ENCODE results near the gene LSS. TPM values are rescaled to one million over a fixed set of nuclear protein-coding genes. Genes with fewer than 3 reads are reported as not detected.
"Not testable (repeated sequence)": the region's sequence is repeated elsewhere in the genome, so short reads cannot be mapped to it uniquely, and the experiment has no call there.

The LSS gene
- polyA plus RNA-seq, 2 donors = 41.9 to 57.6 TPM

GRCh38 chr21:46207920-46208591, 20.5 kb downstream of the LSS start:
- no peaks in the 10 kb centered on the region for H3K27me3 ChIP-seq (ENCODE audit: control insufficient read depth in 1 of 2, insufficient read depth in 2 of 2, low read length in 2 of 2)
- H3K36me3 ChIP-seq (ENCODE audit: control insufficient read depth in 2 of 2, insufficient read depth in 2 of 2, low read length in 1 of 2) = peaks cover 20 to 66% of the 10 kb centered on the region in 2 donors
- 87 to 90% methylated on average over 27 of the region's 27 CpGs for WGBS, 2 donors
- no peaks in the 10 kb centered on the region for H3K9me3 ChIP-seq (ENCODE audit: control insufficient read depth in 2 of 2, insufficient read depth in 1 of 2, low read depth in 1 of 2, low read length in 1 of 2)
- peaks cover 0 to 3% of the 10 kb centered on the region in 2 donors for H3K4me1 ChIP-seq (ENCODE audit: control insufficient read depth in 2 of 2, insufficient read depth in 2 of 2, low read length in 1 of 2)
- H3K27ac ChIP-seq (ENCODE audit: low read depth in 2 of 2, low read length in 1 of 2) = no peak overlapping the region
- H3K4me3 ChIP-seq (ENCODE audit: low read depth in 1 of 2, low read length in 2 of 2) = no peak overlapping the region

DNA sequence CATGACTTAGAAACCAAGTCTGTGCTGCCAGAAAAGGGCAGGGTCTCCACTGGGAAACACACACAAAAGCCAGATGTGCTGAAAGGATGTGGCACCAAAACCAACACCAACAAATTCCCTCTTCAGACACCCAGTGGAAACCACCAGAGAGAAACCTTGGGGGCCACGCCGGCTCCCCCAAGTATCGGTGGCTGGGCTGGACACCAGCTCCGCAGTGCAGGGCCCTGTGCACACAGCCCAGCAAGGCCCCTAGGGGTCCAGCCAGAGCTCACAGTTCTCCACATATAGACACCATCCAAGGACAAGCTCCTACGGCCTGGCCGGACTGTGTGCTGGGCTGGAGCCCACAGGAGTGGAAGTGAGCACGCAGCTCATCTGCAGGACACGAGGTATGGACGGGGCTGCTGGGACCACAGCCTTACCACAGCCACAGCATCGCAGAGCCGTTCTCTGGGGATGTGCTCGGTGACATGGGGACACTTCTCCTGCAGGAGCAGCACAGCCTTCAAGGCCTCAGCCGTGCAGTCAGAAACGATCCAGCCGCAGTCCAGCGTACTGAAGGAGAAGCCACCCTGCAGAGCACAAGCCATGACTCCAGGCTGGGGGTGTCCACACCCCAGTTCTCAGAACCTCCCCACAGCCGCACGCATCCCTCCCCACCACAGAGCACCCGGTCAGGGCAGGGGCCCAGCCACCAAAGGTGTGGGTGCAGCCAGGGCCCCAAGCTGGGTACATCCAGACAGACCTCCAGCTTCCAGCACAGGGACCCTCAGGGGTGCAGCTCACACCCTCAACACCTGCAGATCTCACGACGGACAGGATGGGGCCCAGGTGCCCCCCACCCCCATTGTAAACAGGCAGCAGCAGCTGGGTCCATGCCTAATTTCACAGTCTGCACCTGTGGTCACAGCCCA, 21.3 kb downstream of the LSS start:
- no peak overlapping the region for H3K27ac ChIP-seq (ENCODE audit: low read depth in 2 of 2, low read length in 1 of 2)
- H3K36me3 ChIP-seq (ENCODE audit: control insufficient read depth in 2 of 2, insufficient read depth in 2 of 2, low read length in 1 of 2) = peaks cover 20 to 62% of the 10 kb centered on the region in 2 donors
- no peaks in the 10 kb centered on the region for H3K9me3 ChIP-seq (ENCODE audit: control insufficient read depth in 2 of 2, insufficient read depth in 1 of 2, low read depth in 1 of 2, low read length in 1 of 2)
- no peaks in the 10 kb centered on the region for H3K27me3 ChIP-seq (ENCODE audit: control insufficient read depth in 1 of 2, insufficient read depth in 2 of 2, low read length in 2 of 2)
- no peak overlapping the region for H3K4me3 ChIP-seq (ENCODE audit: low read depth in 1 of 2, low read length in 2 of 2)
- H3K4me1 ChIP-seq (ENCODE audit: control insufficient read depth in 2 of 2, insufficient read depth in 2 of 2, low read length in 1 of 2) = peaks cover 0 to 1% of the 10 kb centered on the region in 2 donors
- WGBS, 2 donors = 93% methylated on average over 21 of the region's 21 CpGs

- Histone ChIP-seq H3K27me3 (ENCODE audit: control insufficient read depth in 1 of 2, insufficient read depth in 2 of 2, low read length in 2 of 2) (no peaks in the 10 kb centered on the region), H3K4me3 (ENCODE audit: low read depth in 1 of 2, low read length in 2 of 2) (no peak overlapping the region), H3K36me3 (ENCODE audit: control insufficient read depth in 2 of 2, insufficient read depth in 2 of 2, low read length in 1 of 2) (peaks cover 20 to 57% of the 10 kb centered on the region in 2 donors), H3K27ac (ENCODE audit: low read depth in 2 of 2, low read length in 1 of 2) (no peak overlapping the region), H3K4me1 (ENCODE audit: control insufficient read depth in 2 of 2, insufficient read depth in 2 of 2, low read length in 1 of 2) (no peaks in the 10 kb centered on the region), H3K9me3 (ENCODE audit: control insufficient read depth in 2 of 2, insufficient read depth in 1 of 2, low read depth in 1 of 2, low read length in 1 of 2) (no peaks in the 10 kb centered on the region)
- WGBS, 2 donors = 88 to 89% methylated on average over 24 of the region's 24 CpGs
These were observed 22.2 kb downstream of the LSS start for GRCh38 chr21:46206163-46207005.

DNA sequence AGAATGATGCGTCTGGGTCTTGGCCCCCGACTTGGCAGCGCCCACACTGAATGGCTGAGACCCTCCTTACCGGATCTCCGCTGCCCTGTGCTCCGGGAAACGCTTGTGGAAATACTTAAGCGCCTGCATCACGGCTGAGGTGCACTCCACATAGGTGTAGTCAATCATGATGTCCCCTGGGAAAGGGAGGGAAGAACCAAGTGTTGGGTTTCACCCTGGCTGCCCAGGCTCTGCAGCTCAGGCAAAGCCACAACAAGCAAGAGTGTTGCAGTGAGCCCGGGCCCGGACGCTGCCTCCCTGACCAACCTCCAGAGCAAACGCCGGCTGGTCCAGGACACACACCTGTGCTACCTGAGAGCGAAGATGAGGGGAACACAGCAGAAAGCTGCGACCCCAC, 22.8 kb downstream of the LSS start:
- Histone ChIP-seq H3K9me3 (ENCODE audit: control insufficient read depth in 2 of 2, insufficient read depth in 1 of 2, low read depth in 1 of 2, low read length in 1 of 2) (no peaks in the 10 kb centered on the region), H3K36me3 (ENCODE audit: control insufficient read depth in 2 of 2, insufficient read depth in 2 of 2, low read length in 1 of 2) (peaks cover 19 to 56% of the 10 kb centered on the region in 2 donors), H3K27me3 (ENCODE audit: control insufficient read depth in 1 of 2, insufficient read depth in 2 of 2, low read length in 2 of 2) (no peaks in the 10 kb centered on the region), H3K4me3 (ENCODE audit: low read depth in 1 of 2, low read length in 2 of 2) (no peak overlapping the region), H3K27ac (ENCODE audit: low read depth in 2 of 2, low read length in 1 of 2) (no peak overlapping the region), H3K4me1 (ENCODE audit: control insufficient read depth in 2 of 2, insufficient read depth in 2 of 2, low read length in 1 of 2) (no peaks in the 10 kb centered on the region)
- 94 to 95% methylated on average over 16 of the region's 16 CpGs for WGBS, 2 donors

GRCh38 chr21:46205166-46205565, 23.4 kb downstream of the LSS start:
- H3K27me3 ChIP-seq (ENCODE audit: control insufficient read depth in 1 of 2, insufficient read depth in 2 of 2, low read length in 2 of 2) = no peaks in the 10 kb centered on the region
- H3K27ac ChIP-seq (ENCODE audit: low read depth in 2 of 2, low read length in 1 of 2) = no peak overlapping the region
- peaks cover 14 to 51% of the 10 kb centered on the region in 2 donors for H3K36me3 ChIP-seq (ENCODE audit: control insufficient read depth in 2 of 2, insufficient read depth in 2 of 2, low read length in 1 of 2)
- H3K4me1 ChIP-seq (ENCODE audit: control insufficient read depth in 2 of 2, insufficient read depth in 2 of 2, low read length in 1 of 2) = no peaks in the 10 kb centered on the region
- no peak overlapping the region for H3K4me3 ChIP-seq (ENCODE audit: low read depth in 1 of 2, low read length in 2 of 2)
- no peaks in the 10 kb centered on the region for H3K9me3 ChIP-seq (ENCODE audit: control insufficient read depth in 2 of 2, insufficient read depth in 1 of 2, low read depth in 1 of 2, low read length in 1 of 2)
- WGBS, 2 donors = 89 to 93% methylated on average over 18 of the region's 18 CpGs

- Histone ChIP-seq H3K27ac (ENCODE audit: low read depth in 2 of 2, low read length in 1 of 2) (no peak overlapping the region), H3K27me3 (ENCODE audit: control insufficient read depth in 1 of 2, insufficient read depth in 2 of 2, low read length in 2 of 2) (no peaks in the 10 kb centered on the region), H3K4me1 (ENCODE audit: control insufficient read depth in 2 of 2, insufficient read depth in 2 of 2, low read length in 1 of 2) (no peaks in the 10 kb centered on the region), H3K36me3 (ENCODE audit: control insufficient read depth in 2 of 2, insufficient read depth in 2 of 2, low read length in 1 of 2) (peaks cover 14 to 39% of the 10 kb centered on the region in 2 donors), H3K4me3 (ENCODE audit: low read depth in 1 of 2, low read length in 2 of 2) (no peak overlapping the region), H3K9me3 (ENCODE audit: control insufficient read depth in 2 of 2, insufficient read depth in 1 of 2, low read depth in 1 of 2, low read length in 1 of 2) (peaks cover 0 to 3% of the 10 kb centered on the region in 2 donors)
- 94 to 97% methylated on average over 8 of the region's 8 CpGs for WGBS, 2 donors
These were observed 25.4 kb downstream of the LSS start for GRCh38 chr21:46203203-46203600.

DNA sequence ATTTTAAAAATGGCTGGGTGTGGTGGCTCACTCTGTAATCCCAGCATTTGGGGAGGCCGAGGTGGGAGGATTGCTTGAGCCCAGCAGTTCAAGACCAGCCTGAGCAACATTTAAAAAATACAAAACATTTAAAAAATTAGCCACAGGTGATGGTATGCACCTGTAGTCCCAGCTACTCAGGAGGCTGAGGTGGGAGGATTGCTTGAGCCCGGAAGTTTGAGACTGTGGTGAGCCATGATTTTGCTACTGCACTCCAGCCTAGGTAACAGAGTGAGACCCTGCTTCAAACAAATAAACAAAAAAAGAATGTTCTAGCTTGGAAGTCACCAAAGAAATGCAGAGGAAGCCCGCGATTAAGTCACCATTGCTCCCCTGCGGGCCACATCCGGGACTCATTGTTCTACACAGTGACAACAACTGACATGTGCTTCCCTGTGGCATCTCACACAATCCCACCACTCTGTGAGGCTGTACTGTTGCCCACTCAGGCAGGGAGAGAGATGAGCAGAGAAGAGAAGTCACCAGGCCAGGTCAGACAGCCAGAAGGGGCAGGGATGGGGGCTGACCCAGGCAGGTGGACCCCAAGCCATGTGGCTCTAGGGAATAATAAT, 25.9 kb downstream of the LSS start:
- no peak overlapping the region for H3K27ac ChIP-seq (ENCODE audit: low read depth in 2 of 2, low read length in 1 of 2)

DNA sequence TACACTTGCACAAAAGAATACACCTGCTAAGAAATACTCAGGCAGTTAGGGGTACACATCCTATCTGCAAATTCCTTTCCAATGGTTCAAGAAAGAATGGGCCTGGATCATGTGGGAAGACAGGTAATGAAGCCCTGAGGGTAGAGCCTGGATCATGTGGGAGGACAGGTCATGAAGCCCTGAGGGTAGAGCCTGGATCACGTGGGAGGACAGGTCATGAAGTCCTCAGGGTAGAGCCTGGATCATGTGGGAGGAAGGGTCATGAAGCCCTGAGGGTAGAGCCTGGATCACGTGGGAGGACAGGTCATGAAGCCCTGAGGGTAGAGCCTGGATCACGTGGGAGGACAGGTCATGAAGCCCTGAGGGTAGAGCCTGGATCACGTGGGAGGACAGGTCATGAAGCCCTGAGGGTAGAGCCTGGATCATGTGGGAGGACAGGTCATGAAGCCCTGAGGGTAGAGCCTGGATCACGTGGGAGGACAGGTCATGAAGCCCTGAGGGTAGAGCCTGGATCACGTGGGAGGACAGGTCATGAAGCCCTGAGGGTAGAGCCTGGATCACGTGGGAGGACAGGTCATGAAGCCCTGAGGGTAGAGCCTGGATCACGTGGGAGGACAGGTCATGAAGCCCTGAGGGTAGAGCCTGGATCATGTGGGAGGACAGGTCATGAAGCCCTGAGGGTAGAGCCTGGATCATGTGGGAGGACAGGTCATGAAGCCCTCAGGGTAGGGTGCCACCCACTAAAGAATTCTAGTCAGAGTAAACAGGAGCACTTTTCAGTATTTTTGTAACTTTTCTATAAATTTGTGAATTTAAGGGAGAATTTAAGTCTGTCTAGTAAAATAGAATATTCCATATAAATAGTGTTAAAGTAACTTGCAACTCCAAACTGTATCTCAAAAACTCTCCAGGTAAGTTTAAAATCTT, 27.4 kb downstream of the LSS start:
- not testable (repeated sequence) for H3K4me3 ChIP-seq (ENCODE audit: low read depth in 1 of 2, low read length in 2 of 2); H3K27ac ChIP-seq (ENCODE audit: low read depth in 2 of 2, low read length in 1 of 2); H3K9me3 ChIP-seq (ENCODE audit: control insufficient read depth in 2 of 2, insufficient read depth in 1 of 2, low read depth in 1 of 2, low read length in 1 of 2); H3K4me1 ChIP-seq (ENCODE audit: control insufficient read depth in 2 of 2, insufficient read depth in 2 of 2, low read length in 1 of 2); H3K27me3 ChIP-seq (ENCODE audit: control insufficient read depth in 1 of 2, insufficient read depth in 2 of 2, low read length in 2 of 2)
- 71 to 88% methylated on average over 2 to 3 of the region's 8 CpGs for WGBS, 2 donors
- peaks cover 1 to 28% of the 10 kb centered on the region in 2 donors for H3K36me3 ChIP-seq (ENCODE audit: control insufficient read depth in 2 of 2, insufficient read depth in 2 of 2, low read length in 1 of 2)

More for the DNA sequence above, 25.9 kb downstream of the LSS start:
- Histone ChIP-seq H3K36me3 (ENCODE audit: control insufficient read depth in 2 of 2, insufficient read depth in 2 of 2, low read length in 1 of 2) (peaks cover 12 to 36% of the 10 kb centered on the region in 2 donors), H3K27me3 (ENCODE audit: control insufficient read depth in 1 of 2, insufficient read depth in 2 of 2, low read length in 2 of 2) (no peaks in the 10 kb centered on the region), H3K4me1 (ENCODE audit: control insufficient read depth in 2 of 2, insufficient read depth in 2 of 2, low read length in 1 of 2) (no peaks in the 10 kb centered on the region), H3K9me3 (ENCODE audit: control insufficient read depth in 2 of 2, insufficient read depth in 1 of 2, low read depth in 1 of 2, low read length in 1 of 2) (peaks cover 0 to 3% of the 10 kb centered on the region in 2 donors), H3K4me3 (ENCODE audit: low read depth in 1 of 2, low read length in 2 of 2) (no peak overlapping the region)
- 87% methylated on average over 6 of the region's 6 CpGs for WGBS, 2 donors
